HG03432 (cell line): ENCODE results near the gene CATSPER3.
"Not testable (repeated sequence)": the region's sequence is repeated elsewhere in the genome, so short reads cannot be mapped to it uniquely, and the experiment has no call there.

Experiments used
- ATAC-seq: cut with Tn5 transposase; IDR thresholded peaks from one replicate; pipeline ENCODE4 v1.9.1; 2021; ENCODE audit warnings: mild to moderate bottlenecking, moderate library complexity; ENCODE audit not compliant: unreplicated experiment

Gene CATSPER3

DNA sequence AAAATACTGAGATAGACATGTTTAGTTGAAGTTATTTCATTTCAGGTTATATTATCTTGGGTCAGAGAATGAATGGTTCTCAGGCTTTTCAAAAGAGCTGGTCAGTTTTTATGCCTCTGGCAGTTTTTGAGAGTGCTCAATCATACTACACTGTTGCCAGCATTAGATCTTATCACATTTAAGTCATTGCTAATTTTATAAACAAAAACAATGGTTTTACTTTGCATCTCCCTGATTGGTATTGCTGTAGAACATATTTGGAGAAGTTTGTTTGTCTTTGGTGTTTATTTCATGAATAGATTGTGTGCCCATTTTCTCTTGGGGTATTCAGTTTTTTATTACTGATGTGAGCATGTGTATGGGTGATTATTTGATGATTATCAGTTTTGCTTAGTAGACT, 1.5 kb downstream of the CATSPER3 start:
- no peak for ATAC-seq

DNA sequence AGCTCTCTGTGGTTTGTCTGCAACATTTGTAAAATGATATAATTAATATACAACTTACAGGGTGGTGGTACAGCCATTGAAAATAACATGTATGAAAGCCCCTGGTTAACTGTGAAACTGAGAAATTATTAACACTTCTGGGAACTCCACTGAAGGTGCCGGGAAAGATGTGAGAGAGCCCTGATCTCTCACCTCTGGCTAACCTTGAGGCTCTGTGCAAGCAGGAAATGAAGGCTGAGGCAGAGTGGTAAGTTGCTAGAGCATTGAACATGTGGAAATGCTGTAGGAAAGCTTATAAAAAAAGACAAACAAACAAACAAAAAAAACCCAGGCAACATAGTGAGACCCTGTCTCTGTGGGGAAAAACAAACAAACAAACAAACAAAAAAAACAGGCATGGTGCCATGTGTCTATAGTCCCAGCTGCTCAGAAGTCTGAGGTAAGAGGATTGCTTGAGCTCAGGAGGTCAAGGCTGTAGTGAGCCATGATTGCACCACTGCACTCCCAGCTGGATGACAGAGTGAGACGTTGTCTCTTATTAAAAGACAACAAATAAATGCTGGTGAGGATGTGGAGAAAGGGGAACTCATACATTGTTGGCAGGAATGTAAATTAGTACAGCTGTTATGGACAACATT, 7.5 kb downstream of the CATSPER3 start:
- ATAC-seq, result no peak

DNA sequence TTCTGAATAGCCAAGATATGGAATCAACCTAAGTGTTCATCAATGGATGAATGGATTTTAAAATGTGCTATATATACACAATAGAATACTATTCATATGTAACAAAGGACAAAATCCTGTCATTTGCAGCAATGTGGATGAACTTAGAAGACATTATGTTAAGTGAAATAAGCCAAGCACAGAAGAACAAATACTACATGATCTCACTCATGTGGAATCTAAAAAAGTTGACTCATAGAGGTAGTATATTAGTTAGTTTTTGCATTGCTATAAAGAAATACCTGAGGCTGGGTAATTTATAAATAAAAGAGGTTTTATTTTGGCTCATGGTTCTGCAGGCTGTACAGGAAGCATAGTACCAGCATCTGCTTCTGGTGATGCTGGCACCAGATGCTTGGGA, 8.1 kb downstream of the CATSPER3 start:
- ATAC-seq, result no peak

DNA sequence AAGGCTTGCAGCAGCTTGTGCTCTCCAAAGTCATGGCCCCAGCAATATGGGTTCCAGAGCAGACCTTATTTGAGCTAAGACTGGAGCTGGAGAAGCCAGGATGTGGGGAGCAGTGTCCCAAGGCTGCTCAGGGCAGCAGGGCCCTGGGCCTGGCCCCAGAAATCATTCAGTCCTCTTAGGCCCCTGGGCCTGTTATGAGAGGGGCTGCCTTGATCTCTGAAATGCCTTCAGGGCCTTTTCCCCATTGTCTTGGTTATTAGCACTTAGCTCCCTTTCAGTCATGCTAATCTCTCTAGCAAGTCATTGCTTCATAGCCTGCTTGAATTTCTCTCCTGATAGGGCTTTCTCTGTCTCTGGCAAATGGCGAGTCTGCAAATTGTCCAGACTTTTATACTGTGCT, 9.1 kb downstream of the CATSPER3 start:
- ATAC-seq, result no peak

DNA sequence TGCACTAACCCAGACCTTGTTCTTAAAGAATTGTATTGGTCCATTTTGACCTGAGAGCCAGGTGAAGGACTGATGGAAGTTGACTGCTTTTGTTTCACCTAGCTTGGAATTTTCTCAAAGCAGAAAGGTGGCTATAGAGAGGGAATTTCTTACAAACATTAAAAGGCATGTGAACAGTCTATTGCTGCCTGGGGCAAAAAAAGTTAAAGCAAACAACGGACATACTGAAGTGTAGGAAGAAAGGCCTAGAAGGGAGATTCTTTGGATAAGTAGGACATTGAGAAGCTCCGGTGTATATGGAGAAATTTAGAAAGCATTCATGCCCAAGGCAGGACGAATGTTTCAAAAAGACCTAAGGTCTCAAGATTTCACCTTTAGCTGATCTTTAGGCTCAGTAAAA, 11.7 kb downstream of the CATSPER3 start:
- ATAC-seq, result no peak

DNA sequence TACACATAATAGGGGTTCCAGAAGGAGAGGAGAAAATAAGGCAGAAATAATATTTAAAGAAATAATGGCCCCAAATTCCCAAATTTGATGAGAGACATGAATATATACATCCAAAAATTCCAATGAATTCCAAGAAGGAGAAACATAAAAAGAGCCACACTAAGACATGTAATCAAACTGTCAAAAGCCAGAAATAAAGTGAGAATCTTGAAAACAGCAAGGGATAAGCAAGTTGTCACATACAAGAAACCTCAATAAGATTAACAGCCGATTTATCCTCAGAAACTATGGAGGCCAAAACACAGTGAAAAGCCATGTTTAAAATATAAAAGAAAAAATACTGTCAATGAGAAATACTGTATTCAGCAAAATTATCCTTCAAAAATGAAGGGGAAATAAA, 14.5 kb downstream of the CATSPER3 start:
- ATAC-seq, result no peak

DNA sequence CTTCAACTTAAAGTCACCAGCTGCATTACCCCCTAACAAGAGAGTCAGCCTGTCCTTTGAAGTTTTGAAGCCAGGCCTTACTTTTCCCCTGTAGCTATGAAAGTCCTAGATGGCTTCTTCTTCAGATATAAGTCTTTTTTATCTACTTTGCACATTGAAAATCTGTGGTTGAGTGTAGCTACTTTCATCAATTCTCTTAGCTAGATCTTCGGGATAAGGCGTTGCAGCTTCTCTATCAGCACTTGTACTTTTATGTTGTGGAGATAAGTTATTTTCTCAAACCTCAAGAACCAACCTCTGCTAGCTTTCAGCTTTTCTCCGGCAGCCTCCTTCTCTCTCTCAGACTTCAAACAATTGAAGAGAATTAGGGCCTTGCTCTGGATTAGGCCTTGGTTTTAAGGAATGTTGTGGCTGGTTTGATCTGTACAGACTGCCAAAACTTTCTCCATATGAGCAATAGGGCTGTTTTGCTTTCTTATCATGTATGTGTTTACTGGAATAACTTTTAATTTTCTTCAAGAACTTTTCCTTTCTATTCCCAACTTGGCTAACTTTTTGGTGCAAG, 21.6 kb downstream of the CATSPER3 start:
- no peak for ATAC-seq

DNA sequence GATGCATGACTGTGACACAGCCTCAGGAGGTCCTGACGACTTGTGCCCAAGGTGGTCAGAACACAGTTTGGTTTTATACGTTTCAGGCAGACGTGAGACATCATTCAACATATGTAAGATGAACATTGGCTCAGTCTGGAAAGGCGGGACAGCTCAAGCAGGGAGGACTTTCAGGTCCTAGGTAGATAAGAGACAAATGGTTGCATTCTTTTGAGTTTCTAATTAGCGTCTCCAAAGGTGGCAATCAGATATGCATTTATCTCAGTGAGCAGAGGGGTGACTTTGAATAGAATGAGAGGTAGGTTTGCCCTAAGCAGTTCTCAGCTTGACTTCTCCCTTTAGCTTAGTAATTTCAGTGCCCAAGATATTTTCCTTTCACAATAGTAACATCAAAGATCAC, 22.5 kb downstream of the CATSPER3 start:
- ATAC-seq, result not testable (repeated sequence)

DNA sequence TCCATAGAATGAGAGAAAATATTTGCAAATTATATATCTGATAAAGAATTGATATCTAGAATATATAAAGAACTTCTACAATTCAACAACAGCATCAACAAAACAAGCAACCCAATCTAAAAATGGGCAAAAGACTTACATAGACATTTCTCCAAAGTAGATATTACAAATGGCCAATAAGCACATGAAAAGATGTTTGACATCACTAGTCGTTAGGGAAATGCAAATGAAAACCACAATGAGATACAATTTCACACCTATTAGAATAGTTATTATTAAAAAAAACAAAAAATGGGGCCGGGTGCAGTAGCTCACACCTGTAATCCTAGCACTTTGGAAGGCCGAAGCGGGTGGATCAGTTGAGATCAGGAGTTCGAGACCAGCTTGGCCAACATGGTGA, 24.4 kb downstream of the CATSPER3 start:
- no peak for ATAC-seq

DNA sequence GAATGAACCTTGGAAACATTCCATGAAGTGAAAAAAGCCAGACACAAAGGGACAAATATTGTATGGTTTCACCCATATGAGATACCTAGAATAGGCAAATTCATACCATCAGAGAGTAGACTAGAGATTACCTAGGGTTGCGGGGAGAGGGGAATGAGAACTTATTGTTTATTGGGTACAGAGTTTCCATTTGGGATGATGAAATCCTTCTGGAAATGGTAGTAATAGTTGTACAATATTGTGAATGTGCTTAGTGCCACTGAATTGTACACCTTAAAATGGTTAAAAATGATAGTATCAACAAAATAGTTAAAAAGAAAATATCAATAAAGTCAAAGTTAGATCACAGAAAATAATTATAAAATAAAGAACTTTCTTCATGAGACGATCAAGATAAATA, 25.5 kb downstream of the CATSPER3 start:
- no peak for ATAC-seq

DNA sequence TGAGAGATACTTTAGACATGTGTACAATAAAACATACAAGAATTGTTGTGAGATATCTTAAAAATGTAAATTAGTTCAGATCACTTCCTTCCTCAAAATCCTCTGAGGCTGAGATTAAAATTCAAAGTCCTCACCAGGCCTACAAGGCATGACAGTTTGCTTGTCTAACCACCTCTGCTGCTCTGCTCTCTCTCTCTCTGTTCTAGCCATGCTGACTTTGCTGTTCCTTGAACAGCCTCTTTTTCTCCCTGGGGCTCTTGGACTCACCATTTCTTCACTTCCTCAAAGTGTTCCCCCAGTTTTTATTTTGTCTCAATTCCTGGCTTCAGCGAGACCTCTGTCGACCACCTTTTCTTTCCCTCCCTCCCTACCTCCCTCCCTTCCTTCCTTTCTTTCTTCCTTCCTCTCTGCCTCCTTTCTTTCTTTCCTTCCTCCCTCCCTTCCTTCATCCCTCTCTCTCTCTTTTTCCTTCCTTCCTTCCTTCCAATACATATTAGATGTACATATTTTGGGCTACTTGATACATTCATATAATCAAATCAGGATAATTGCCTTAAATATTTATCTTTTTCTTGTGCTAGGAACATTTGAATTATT, 27.0 kb downstream of the CATSPER3 start:
- no peak for ATAC-seq

DNA sequence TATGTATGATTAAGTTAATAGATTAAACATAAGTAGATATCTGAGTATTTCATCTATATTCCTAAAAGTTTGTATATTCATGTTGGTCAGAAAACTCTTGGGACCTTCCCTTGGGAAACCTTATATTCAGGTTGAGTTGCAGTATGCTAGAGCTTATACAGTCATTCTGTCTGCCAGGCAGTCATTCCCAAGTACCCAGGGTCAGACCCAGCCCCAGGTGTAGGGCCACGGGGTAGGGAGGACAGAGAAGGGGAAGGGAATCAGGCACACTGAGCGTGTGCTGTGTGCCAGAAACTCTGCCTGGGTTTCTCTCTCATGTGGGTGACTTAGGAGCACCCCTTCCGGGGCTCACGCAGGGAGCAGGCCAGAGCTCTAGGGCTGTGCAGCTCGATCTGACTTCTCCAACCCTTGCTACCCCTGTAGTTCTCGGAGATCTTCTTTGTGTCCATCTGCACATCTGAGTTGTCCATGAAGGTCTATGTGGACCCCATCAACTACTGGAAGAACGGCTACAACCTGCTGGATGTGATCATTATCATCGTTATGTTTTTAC, 28.2 kb downstream of the CATSPER3 start:
- ATAC-seq, result no peak

DNA sequence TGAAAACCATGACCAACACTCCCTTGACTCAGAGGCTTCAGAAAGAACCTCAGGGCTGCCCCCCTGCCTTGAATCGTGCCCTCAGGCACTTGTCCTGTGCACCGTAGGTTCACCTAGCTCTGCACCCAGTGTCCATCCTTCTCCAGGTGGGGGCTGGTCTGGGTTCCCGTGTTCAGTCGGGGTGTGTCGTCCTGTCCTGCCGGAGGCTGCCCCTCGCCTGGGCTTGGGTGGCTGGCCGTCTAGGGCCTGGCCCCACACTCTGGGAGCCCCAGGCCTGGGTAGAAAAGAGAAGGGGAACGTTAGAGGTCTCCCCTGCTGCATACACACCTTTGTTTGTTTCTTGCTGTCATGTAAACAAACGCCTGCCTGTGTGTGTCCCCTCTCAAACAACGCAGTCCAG, 29.3 kb downstream of the CATSPER3 start:
- no peak for ATAC-seq

DNA sequence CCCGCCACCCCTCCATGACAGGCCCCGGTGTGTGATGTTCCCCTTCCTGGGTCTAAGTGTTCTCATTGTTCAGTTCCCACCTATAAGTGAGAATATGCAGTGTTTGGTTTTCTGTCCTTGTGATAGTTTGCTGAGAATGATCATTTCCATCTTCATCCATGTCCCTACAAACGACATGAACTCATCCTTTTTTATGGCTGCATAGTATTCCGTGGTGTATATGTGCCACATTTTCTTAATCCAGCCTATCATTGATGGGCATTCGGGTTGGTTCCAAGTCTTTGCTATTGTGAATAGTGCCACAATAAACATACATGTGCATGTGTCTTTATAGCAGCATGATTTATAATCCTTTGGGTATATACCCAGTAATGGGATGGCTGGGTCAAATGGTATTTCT, 30.4 kb downstream of the CATSPER3 start:
- ATAC-seq, result not testable (repeated sequence)

DNA sequence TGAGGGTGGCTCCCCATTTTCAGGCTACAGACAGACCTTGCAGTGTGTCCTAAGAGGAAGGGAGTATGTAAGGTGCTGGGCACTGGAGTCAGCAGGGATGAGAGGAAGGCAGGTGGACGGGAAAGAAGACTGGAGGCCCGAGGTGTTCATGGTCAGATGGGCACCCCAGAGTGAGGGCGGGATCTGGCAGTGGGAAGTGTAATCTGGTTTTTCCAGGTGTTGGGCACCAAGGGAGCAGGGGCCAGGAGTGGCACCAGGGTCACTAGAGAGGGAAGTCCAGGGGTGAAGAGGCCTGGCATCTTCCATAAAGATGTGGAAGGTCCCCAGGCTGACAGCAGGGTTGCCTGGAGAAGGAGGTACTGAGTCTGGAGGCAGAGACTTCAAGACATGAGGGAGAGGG, 36.7 kb downstream of the CATSPER3 start:
- ATAC-seq, result no peak

DNA sequence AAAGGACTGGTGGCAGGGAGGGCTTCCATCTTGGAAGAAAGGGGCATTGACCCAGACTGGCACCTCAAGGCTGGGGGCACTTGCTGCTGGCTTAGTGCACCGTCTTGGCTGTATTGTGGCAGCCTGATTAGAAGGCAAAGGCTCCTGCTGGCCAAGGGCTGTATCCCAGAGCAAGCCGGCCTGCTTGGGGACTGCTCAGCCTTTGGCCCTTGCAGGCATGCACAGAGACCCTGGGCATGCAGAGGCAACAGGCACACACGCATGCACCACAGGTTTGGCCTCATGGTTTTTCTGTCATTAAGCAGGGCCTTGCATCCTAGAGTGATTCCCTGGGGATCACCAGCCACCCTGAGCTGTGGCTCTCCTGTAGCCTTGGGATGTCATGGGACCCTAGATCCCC, 37.4 kb downstream of the CATSPER3 start:
- ATAC-seq, result no peak

DNA sequence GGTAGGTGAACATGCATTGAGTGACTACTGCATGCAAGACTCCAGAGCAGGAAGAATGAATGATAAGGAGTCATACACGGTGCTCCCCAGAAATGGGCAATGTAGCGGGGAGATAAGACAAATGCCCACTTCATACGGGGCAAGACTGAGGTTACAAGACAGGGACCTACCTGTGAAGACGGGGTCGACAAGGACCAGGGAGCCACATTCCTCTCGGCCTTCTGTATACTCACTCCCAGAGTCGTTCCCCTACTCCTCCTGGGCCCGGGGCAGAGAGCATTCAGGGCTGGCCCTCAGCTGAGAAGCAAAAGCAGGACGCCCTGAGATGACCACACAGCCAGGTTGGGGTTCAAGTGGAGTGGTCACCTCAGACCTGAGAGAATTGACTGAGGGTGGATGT, 39.6 kb downstream of the CATSPER3 start:
- no peak for ATAC-seq

DNA sequence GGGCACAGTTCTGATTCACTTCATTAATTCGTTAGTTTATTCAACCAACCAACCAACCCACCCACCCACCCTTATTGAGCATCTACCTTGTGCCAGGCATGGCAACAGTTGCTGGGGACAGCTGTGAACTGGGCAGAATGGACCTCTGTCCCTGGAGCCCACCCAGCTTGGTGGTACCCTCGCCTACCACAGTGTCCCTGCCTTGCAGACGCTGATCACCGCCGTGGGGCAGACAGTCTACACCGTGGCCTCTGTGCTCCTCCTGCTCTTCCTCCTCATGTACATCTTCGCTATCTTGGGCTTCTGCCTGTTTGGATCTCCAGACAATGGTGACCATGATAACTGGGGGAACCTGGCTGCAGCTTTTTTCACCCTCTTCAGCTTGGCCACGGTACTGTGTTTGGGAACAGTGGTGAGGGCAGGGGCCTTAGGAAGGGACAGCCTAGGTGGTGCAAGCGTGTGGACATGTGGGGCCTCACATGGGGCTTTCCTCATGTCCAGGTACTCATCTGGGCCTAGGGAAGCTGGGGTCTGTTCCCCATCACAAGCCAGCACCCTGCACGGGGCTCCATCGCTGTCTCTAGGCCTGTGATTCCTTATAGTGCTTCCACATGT, 40.1 kb downstream of the CATSPER3 start:
- no peak for ATAC-seq

DNA sequence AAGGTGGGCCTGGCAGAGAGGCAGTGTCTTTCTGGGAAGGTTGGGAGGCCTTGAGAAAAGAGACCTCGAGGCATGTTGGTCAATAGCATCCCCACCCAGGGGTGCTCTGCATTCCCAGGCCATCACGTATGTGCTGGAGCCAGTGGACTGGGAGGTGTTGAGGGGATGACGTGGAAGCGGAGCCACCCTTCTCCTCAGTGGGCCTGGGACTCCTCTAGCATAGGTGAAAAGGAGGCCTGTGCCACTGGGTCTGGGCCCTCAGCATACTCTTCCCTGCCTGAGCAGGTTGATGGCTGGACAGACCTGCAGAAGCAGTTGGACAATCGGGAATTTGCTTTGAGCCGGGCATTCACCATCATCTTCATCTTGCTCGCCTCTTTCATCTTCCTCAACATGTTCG, 40.8 kb downstream of the CATSPER3 start:
- no peak for ATAC-seq

DNA sequence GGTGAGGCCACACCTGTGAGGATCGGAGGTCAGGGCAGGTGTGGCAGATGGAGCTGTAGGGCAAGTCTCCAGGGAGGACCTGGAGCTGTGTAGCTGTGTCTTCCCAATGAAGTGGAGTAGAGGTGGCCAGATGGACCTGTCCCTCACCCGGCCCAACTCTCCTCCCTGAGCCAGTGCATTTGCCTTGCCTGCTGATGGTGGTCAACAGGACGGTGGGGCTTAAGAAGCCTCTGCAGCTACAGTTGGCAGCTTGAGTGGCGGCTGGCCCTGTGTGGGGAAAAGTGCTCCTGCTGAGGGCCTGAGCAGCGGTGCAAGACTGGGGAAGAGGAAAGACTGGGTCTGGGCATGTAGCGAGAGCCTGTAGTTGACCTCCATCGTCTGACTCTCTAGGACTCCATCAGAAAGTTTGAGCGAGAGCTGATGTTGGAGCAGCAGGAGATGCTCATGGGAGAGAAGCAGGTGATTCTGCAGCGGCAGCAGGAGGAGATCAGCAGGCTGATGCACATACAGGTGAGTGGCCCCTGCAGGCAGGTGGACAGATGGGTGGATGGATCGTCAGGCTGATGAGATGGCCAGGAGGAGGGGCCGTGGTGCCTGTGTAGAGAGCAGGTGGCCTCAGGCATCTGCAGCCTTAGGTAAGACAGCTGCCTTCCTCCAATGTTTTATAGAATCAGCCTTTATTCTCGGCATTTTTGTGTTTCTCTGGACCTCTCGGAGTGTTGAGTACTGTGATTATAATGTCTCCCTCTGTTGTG, 41.5 kb downstream of the CATSPER3 start:
- ATAC-seq, result no peak

DNA sequence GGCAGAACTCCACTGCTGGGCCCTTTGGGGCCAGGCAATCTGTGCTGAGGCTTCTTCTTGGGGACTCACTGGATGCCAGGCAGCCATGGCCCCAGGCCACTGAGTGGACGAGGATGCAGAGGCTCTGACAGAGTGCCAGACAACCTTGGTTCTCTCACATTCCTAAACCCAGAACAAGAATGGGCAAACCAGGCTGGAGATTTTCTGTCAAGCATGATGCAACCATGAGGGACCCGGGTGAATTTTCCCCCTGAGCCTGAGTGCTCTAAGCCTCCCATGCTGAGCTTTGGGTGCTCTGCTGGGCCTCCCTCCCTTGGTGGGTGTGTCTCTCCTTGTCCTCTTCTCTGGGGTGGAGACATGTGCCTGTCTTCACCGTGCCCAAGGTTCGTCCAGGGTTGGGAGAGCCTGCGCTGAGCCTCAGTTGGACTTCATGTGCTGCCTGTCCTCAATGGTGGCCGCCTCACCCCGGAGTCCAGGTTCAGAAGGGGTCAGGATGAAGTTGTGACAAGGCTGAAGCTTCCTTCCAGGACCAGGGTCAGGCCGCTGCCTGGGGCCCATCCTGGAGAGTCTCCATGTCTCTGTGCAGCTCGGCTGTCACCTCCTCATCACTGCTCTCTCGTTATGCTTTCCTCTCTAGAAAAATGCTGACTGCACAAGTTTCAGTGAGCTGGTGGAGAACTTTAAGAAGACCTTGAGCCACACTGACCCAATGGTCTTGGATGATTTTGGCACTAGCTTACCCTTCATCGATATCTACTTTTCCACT, 42.2 kb downstream of the CATSPER3 start:
- ATAC-seq, result no peak
